ENCODE measurements around the gene TENT5A.

The TENT5A gene

DNA sequence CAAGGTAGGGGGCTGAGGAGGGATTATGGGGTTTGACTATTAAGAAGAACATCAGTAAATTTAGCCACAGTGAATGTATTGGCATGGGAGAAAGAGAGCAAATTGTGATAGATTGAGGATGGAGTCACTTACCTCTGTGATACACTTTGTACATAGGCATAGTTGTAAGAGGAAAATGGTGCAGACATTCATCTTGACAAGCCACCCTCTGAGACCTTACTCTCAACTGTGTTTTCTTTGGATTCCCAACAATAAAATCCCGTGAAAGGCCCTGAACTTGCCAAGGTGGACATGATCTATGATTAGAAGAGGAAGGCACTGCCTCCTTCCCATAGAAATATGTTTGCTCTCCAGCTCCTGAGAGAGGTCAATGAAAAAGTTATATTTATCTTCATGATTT, 18.6 kb upstream of the TENT5A start:
- DNase-seq (ENCODE audit: low read depth in 2 of 2), result no peak

DNA sequence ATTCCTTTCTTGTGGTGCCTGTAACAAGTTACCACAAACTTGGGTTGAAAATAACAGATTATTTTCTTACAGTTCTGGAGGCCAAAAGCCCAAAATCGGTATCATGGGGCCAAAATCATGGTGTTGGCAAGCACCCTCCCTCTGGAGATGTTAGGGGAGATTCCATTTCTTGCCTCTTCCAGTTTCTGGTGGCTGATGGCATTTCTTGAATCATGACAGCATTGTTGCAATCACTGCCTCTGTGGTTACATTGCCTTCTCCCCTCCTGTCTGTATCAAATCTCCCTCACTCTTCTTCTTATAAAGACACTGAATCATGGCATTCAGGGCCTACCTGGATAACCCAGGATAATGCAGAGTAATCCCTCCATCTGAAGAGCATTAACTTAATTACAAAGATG, 17.9 kb upstream of the TENT5A start:
- no peak for DNase-seq (ENCODE audit: low read depth in 2 of 2)

DNA sequence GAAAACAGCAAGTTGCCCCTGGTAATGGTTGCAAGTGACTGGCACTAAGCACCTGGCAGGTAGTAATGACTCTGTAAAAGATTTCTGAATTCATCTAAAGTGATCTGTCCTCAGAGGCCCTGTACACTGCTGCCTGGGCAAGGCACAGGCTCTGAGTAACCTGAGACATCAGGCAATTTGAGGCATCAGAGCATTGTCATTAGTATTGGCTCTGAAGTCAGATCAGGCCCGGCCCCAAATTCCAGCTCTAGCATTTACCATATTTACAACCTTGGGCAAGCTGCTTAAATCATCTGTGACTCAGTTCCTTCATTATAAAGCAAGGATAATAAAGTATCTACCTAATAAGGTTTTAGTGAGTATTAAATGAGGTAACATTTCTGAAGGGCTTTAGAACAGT, 17.3 kb upstream of the TENT5A start:
- DNase-seq (ENCODE audit: low read depth in 2 of 2), result no peak

DNA sequence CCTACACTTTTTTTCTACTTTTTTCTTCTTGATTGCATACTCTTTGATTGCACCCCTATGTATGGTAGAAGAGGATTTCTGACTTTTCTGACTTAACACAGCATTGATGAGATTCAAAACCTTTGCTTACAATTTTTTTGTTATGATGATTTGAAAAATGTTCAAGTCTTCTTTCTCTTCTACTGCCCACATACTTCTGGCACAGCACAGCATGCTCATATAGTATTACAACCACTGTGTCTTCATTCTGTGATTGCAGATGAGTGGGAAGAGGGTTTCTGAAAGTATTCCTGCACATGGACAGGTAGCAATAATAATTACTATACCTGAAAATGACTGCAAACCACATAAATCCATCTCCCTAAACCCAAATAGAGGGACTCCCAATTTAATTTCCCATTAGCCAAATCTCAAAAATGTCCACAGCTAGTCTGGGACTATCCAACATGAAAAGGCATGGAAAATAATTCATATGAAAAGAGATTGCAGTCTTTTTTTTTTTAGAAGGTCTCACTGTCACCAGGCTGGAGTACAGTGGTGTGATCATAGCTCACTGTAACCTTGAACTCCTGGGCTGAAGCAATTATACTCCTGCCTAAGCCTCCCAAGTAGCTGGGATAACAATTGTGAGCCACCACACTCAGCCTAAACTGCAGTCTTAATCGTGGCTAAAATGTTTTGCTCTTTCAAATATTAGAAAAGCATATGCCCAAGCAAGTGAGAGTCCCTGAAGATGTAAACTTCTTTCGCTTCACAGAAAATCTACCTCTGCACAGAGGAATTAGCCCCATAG, 15.9 kb upstream of the TENT5A start:
- no peak for DNase-seq (ENCODE audit: low read depth in 2 of 2)

DNA sequence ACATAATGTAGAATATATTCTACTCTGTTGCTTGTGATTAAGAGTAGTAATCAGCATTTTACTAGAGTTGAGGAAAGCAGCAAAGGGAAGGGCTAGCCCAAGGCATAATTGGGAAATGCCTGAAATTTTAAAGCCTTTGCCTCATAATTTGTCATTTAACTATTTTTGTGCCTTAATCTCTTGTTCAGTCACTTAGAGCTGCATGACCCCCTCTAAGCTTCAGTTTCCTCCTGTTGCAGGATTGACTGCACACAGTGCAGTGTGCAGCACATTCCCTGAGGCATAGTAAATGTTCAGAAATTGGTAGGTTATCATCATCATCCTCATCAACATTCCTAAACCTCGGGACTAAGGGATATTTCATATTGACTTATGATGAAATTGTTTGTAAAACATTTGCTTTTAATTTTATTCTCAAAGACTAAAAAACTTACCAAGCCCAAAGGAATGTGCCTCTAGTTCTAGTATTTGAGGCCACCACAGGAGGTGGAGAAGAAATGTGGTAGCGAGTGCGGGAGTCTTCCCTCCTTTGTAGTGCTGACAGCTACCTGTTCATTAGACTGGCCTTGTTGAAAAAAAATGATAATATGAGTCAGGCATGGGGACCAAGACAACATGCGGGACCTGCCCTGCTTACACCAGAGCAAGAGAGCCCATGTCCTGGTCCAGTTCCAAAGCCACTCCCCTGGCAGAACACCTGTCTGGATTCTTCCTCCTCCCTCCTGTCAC, 14.8 kb upstream of the TENT5A start:
- DNase-seq (ENCODE audit: low read depth in 2 of 2), result no peak

DNA sequence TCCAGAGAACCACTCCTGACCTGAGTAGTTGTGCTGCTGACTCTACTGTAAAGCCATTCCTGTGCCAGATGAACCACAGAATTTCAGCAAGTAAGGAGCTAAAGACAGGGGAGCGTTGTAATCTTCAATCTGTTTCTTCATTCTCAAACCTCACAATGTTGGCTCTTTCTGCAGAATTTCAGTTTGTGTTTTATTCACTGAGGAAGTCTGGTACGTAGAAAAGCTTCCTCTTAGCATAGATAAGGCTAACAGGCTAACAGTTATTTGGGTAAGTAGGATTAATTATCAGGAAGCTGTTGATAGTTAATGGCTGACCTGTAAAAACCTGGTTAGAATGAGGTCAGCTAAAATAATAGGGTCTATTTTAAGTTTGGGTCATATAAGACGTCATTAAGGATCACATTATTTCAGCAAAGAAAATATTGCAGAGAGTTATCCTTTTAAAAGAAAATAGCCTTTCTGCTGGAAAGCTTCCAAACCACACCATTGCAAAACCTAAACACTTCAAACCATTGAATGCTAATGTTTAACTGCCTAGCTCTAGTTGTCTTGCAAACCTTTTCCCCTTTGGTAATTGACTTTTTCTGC, 14.1 kb upstream of the TENT5A start:
- DNase-seq (ENCODE audit: low read depth in 2 of 2), result no peak

DNA sequence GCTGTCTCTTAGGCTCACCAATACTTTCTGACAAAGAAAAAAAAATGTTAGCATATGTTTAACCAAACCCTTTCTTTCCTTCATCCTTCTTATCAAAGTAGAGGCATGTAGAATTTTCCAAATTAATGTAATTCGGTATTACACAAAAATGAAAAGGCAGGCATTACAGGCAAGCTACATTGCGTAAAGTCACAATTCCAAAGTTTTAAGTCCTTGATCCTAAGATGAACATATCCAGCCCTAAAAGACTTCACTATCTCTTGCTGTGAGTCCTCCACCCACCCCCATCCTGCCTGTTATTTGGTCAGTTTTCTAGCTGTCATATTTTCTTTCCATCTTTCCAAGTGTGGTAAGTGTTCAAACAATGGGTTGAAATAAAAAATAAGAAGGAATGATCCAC, 12.1 kb upstream of the TENT5A start:
- no peak for DNase-seq (ENCODE audit: low read depth in 2 of 2)

DNA sequence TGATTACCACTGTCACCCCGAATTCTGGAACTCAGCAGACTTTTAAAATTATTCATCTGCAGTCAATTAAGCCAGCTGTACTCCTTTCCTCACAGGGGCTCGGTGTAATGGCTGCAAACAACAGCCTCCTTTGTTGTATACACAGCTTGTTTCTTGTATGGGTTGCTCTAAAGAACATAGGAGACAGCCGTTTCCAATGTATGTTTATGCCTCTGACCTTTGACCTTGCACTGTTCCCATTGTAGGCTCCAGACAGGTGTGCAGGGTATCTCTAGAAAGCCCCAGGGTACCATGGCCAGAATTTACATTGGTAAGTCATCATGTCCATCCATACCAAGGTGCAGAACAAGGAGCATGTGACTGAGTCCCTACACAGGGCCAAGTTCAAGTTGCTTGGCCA, 11.5 kb upstream of the TENT5A start:
- DNase-seq (ENCODE audit: low read depth in 2 of 2), result no peak

DNA sequence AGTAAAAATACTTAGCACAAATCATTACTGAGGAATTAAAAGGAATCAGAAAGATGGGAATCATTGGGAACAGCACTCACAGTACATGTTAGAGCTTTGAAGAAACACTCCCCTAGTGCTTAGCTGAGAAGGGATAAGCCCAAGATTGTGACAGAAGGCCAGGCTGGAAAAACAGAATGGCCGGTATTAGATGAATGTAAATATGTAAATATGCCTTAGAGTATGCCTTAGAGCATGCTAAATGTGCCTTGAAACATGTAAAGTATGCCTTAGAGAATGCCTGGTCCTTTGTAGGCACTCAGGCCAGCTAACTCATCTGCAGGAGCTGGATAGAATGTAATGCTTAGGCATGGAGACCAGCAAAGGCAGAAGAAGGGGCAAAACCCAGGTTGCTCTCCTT, 10.6 kb upstream of the TENT5A start:
- DNase-seq (ENCODE audit: low read depth in 2 of 2), result no peak

DNA sequence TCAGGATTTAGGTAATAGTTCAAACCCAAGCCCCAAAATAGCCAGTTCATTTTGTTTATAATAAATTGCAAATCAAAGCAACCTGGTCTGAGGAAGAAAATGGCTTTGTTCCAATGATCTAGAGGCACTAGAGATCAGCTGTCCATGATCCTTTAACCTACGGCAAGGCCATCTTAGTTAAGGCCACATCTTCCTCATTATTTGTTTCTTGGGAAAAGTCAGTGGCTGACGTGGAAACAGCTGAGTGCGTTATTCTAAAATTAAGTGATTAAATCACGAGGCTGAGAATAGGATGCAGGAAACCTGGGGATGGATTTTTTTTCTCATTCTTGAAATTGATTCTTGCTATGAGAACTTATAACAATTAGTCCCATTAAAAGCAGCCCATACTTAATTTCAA, 10.1 kb upstream of the TENT5A start:
- no peak for DNase-seq (ENCODE audit: low read depth in 2 of 2)

DNA sequence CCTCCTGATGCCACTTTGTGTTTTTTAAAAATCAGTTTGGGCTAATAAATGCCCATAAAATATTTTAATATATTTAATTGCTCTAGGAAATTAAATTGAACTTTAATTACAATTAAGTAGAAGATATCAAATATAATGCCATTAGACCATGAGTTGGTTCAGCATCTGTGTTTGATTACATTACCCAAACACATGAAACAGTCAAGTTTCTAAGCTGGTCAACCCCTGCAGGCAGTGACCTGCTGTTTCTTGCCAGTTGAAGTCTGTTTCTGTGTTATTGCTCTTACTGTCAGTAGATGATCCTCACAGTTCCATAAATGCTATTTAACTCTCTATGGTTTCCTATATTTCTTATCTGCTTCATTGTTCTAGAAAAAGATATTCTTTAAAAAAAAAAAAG, 9.7 kb upstream of the TENT5A start:
- no peak for DNase-seq (ENCODE audit: low read depth in 2 of 2)

DNA sequence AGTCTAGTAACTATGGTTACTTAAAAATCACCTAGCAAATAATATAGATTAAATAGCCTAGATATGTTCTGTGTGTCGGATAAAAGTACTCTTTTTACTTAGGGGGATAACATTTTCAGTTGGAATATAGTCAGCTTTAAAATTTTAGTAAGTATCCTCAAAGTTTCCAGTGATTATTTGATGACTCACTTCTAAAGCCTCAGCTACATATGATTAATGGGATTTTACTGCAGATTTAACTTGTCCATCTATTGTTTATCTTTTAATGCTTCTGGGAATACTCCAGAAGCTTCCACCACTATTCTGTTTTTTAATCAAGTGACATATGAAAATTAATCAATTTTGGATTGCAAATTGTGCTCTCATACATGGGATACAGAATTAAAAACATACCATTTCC, 8.7 kb upstream of the TENT5A start:
- no peak for DNase-seq (ENCODE audit: low read depth in 2 of 2)

DNA sequence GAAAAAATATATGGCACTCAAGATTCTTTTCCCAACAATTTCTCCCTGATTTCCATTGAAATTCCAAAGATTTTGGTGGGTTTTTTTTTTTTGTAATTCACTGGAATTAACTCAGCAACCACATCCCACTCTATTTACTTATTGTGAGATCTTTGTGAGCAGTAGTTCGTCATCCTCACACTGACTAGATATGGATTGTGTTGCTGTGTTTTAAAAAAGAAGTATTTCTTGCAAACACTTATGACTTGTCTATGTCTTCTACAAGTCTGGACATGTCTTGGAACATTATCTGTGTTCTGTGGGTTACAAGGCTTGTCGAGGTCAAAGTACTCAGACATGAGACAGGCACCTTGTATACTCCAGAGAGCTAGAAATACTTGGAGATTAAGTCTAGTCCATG, 7.3 kb upstream of the TENT5A start:
- no peak for DNase-seq (ENCODE audit: low read depth in 2 of 2)

DNA sequence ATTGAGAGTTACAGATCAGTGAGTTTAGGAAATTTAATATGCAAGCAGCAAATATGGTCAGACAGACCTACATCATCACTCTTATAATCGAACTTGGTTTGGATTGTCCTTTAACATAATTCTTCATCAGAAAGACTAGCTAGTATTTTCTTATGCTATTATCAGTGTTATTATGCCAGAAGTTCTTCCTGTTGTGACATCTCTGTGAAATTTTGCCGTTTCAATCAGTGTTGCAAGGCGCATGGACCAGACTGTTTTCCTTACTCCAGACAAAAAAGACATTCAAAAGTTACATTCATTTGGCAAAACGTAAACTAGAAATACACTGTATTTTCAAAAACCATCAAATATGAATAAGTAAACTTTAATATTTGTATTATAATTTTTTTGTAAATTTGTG, 5.7 kb upstream of the TENT5A start:
- DNase-seq (ENCODE audit: low read depth in 2 of 2), result no peak

DNA sequence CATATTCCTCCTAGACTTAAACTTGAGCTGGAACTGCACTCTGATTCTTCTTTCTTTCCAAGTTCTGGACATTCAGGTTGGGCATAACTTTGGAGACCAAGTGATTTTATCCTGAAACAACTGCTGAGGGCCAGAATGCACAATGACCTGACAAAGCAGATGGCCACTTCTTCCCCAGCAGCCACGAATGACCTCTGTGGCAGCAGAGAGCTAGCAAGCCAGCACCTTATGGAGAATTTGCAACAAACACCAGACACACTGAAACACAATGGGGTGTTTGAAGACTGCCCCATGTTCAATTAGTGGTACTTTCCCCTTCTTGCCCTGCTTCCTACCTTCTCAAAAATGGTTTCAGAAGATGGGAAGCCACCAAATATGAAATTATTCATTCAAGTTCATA, 4.2 kb upstream of the TENT5A start:
- no peak for DNase-seq (ENCODE audit: low read depth in 2 of 2)

DNA sequence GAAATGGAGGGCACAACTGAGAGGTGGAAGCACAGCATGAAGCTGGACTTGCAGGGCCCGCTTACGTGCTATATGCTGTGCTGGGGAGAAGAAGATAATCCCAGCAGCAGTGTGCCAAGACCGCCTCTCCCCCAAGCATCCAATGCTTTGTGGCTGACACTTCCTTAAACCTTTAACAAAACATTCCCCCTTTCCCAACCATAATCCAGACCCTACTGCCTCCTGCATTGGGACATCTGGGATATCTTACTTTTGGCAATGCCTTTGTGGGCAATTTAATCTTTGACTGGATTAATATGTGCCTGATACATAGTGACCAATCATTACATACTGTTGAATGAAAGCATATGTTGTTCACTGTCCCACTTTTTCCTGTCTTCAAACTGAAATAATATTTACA, 3.1 kb upstream of the TENT5A start:
- no peak for DNase-seq (ENCODE audit: low read depth in 2 of 2)

DNA sequence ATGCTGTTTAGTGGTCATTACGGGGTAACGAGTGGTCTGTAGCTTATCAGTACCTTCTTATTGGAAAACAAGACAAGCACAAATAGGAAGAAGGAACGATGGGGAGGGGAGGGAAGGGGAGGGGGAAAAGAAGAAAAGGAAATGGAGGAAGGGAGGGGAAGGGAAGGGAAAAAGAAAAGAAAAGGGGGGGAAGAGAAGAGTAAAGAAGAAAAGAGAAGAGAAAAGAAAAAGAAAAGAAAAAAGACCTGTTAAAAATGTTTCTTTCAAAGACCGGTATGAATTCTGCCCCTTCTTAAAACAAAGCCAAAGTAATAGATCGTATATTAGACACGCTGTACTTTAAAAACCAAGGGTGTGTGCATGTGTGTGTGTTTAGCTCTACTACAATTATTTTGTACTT, 2.4 kb upstream of the TENT5A start:
- no peak for DNase-seq (ENCODE audit: low read depth in 2 of 2)

DNA sequence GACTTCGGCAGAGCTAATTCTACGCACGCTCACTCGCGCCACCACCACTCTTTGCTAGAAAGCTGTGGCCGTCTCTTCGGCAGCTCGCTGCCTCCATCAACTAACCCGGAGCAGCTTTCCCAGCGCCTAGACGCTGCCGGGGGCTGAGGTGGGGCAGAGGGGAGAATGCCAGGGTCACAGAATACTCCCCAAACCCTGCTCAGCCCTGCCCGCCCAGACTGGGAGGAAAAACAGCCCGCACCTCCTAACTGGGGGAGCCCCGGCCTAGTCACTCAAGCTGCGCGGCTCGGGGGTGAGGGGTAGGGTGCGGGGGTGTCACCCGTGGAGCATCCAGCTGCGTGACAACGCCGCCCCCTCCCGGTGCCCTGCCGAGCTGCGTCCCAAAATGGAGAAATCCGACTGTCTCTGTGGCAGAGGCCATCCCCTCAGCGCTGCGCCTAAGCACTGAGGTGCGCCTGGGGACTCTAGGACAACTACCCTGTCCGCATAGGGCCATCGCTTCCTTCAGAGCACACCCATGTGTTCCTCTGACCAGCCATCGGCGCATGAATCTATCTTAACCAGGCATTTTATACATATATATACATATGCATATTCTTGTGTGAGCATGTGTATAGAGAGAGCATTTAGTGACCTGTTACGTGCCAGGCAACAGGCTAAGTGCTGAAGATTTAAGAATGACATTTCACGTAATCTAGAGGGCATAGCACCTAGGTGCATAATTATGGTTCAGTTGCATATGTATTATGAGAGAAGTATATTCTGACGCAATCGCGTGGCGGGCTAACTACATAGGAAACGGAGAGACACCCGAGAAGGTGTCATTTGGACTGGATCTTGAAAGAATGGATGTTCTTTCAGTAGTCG, 1.5 kb upstream of the TENT5A start:
- DNase-seq (ENCODE audit: low read depth in 2 of 2), result peak; percentile 80 to 86

DNA sequence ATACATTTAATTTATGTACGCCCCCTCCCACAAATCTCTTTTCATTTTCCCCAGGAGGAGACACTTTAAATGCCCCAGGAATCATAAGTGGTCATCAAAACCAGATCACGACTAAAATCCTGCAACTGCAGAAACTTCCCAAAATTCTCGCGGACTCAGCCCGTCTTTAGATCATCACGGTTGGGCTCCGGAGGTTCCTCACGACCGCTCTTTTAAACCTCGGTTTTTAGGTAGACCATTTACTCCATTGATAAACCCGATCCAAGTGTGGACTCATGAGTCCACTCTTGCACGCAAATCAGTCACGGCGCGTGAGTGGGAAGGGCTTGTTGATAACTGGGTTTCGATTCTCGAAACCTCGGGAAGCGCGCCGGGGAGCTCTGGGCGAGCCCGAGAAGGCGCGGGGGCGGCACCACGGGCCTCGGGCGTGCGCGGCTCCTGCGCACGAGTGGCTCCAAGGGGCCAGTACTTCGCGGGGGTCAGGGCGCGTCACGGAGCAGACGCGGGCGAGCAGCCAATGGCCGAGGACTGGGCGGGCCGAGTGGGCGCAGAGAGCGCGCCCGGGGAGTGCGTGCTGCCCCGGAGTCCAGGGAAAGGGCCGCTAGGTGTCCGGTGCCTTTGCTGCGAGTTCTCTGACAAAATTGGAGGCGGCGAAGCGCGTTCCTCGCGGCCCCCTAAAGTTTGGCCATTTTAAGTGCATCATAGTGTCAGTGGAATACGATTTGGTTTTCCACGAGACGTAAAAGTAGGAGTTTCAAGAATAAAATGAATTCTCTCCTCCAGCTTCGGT, 635 bp upstream of the TENT5A start:
- peak; percentile 33 to 42 for DNase-seq (ENCODE audit: low read depth in 2 of 2)

DNA sequence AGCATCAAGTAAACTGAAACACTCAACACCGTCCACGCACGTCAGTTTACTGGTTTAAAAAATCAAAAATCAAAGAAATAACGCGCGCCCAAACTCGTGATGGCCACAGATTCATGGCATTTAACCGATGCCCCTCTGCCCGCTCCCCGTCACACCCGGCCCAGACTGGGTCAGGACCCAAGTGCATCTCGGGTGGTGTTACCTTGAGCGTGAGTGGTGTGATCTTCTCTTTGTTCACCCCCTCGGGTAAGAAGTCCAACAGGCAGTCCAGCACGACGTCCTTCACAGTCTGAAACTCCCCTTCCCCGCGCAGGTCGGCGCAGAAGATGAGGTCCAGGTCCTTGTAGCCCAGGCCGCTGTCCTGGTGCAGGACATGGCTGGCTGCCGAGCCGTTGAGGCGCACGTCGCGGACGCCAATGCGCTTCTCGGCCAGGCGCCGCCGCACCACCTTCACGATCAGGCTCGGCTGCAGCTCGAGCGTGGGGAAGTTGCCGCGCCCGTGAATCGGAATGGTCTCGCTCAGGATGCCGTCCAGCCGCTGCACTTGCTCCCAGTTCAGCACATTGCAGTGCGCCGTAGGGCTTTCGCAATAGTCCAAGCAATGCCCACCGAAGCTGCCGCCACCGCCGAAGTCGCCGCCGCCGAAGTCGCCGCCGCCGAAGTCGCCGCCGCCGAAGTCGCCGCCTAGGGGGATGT, 945 bp downstream of the TENT5A start:
- DNase-seq (ENCODE audit: low read depth in 2 of 2), result peak in 1 of 2 donors; percentile 18

Data from stimulated activated CD4-positive, alpha-beta T cell treated with anti-CD3 and anti-CD28 coated beads, Interleukin-1b, Interleukin-23, amount 100 ng/mL, for 4 hours (primary cell).